Large intestine (tissue), 3 donors: ENCODE data around the gene JPH2. TPM values are rescaled to one million over a fixed set of nuclear protein-coding genes. Genes with fewer than 3 reads are reported as not detected.

Source experiments
- DNase-seq, 2 donors: peaks; one replicate each; pipeline versions ENCODE4 v3.0.0 to v3.0.0-alpha.2; 2013
- H3K27ac ChIP-seq: one replicate; pipeline ENCODE4 v1.5.1; 2013; ENCODE audit warnings: low read length
- H3K27me3 ChIP-seq: 2 replicates; pipeline ENCODE4 v1.6.1; 2013; ENCODE audit warnings: low read length; ENCODE audit not compliant: control insufficient read depth, insufficient read depth
- H3K36me3 ChIP-seq: 2 replicates; pipeline ENCODE4 v1.6.1; 2013; ENCODE audit warnings: low read length; ENCODE audit not compliant: control insufficient read depth, insufficient read depth
- H3K4me1 ChIP-seq: one replicate; pipeline ENCODE4 v1.6.1; 2013; ENCODE audit warnings: low read length; ENCODE audit not compliant: control insufficient read depth, insufficient read depth
- H3K4me3 ChIP-seq: one replicate; pipeline ENCODE4 v1.5.1; 2013; ENCODE audit warnings: low read length
- H3K9me3 ChIP-seq: one replicate; pipeline ENCODE4 v1.6.1; 2013; ENCODE audit warnings: mild to moderate bottlenecking, low read depth, low read length, moderate library complexity; ENCODE audit not compliant: control insufficient read depth
- WGBS: methylation state at CpG from one replicate; pipeline ENCODE4 v1.1.5; 2013; ENCODE audit warnings: low lambda C conversion rate; ENCODE audit not compliant: insufficient coverage; 5-methylcytosine and 5-hydroxymethylcytosine counted together
- polyA plus RNA-seq: library from polyadenylated mRNA; unstranded; fragments of 120-200 nt; gene quantifications from one replicate; pipeline ENCODE4 v1.2.1, GENCODE V29; 2013

JPH2 gene
- polyA plus RNA-seq, 1 donor: 15.6 TPM

DNA sequence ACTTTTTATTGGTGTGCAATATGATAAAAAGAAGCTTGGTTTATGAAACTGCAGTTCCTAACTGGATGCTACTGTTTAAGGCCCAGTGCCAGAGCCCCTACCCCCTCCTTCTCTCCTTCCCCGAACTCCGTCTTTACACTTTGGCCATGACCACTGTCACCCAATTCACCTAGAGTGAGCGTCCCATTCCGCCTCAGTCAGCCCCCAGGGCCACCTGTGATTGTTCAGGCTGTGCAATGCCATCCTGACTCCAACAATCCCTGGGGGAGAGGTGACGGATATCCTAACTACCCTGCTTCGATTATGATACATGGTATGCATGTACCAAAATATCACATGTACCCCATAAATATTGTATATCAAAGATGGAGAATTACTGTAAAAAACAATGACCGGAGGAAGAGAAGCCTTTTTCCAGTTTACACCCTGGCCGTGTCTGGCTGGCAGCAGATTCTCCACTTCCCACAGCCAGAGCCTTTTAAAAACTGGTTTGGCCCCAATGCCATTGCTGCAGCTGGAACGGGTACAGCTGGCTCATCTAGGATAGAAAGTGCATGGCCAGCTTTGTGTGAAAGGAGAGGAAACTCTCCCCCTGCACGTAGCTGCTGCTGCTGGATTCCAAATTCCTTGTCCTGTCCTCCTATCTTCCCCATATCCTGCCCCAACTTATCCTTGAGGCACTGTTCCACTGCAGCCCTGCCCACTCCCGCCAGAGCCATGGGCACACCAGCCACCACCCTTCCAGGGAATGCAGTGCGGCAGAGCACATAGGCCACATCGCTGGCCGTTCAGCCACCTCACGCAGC, 99.7 kb downstream of the JPH2 start:
- DNase-seq: no peak
- no peaks in the 10 kb centered on the region for H3K9me3 ChIP-seq
- no peak overlapping the region for H3K27ac ChIP-seq
- no CpG with 5 or more reads among the region's 15 CpGs for WGBS
- peaks cover 2% of the 10 kb centered on the region for H3K27me3 ChIP-seq
- H3K4me3 ChIP-seq: no peak overlapping the region
- no peaks in the 10 kb centered on the region for H3K4me1 ChIP-seq
- no peaks in the 10 kb centered on the region for H3K36me3 ChIP-seq

DNA sequence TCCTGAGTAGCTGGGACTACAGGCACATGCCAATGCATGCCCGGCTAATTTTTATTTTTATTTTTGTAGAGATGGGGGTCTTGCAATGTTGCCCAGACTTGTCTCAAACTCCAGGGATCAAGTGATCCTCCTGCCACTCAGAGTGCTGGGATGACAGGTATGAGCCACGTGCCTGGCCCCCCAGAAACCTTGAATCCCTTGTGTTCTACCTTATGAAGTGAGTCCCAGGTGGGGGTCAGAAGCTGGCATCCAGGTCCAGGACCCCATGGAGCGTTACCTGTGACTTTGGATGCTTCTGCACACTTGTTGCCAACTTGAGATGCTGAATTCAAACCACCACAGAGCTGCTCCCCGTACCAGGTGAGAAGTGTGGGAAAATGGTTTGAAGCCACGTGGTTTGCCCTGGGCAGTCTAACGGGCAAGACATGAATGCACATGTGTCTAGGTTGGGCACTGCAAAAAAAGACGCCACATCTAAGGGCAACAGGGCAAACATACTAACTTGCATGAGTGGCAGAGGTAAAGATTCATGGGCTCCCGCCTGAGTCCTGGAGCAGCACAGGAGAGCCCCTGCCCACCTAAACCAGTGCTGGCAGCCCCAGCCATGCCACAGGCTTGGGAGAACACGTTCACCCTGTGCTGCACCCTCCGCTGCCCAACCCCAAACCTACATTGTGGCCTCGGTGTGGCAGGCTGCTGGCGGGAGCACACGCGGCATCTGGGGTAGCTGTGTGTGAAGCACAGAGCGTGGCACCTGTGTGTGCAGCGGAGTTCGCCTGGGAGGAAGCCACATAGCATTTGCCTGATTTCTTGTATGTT, 101.2 kb downstream of the JPH2 start:
- 80% methylated on average over 1 of the region's 17 CpGs for WGBS
- DNase-seq: no peak
- H3K27me3 ChIP-seq: peaks cover 2% of the 10 kb centered on the region
- H3K36me3 ChIP-seq: no peaks in the 10 kb centered on the region
- H3K9me3 ChIP-seq: no peaks in the 10 kb centered on the region
- no peaks in the 10 kb centered on the region for H3K4me1 ChIP-seq
- no peak overlapping the region for H3K4me3 ChIP-seq
- H3K27ac ChIP-seq: no peak overlapping the region

DNA sequence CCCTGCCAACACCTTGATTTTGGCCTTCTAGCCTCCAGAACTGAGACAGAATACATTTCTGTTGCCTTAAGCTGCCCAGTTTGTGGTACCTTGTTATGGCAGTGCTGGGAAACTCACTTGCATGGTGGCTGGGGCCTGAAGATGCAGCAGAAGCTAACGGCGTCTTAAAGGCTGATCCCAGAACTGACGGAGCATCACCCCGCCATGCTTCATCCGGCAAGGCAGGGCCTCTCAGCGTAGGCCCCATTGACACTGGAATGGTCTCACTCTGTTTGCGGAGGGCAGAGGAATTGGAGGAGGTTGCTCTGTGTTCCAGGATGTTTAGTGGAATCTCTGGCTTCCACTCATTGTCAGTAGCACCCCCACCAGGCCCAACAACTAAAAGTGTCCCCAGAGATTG, 102.1 kb downstream of the JPH2 start:
- Histone ChIP-seq H3K27me3 (peaks cover 2% of the 10 kb centered on the region), H3K4me1 (no peaks in the 10 kb centered on the region), H3K4me3 (no peak overlapping the region), H3K36me3 (no peaks in the 10 kb centered on the region), H3K27ac (no peak overlapping the region), H3K9me3 (no peaks in the 10 kb centered on the region)
- WGBS: no CpG with 5 or more reads among the region's 7 CpGs
- DNase-seq: no peak

DNA sequence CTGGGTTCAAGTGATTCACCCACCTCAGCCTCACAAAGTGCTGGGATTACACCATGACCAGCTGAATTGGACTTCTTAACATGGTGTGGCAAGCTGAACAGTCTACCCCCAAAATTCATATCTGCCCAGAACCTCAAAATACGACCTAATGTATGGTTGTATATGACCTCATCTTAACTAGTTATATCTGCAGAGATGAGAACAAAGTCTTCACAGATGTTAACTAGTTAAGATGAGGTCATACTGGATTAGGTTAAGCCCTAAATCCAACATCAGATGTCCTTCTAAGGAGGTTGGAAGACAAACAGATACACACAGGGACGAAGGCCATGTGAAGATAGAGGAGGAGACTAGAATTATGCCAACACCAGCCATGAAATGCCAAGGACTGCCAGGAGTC, 102.5 kb downstream of the JPH2 start:
- Histone ChIP-seq H3K27me3 (peaks cover 2% of the 10 kb centered on the region), H3K27ac (no peak overlapping the region), H3K9me3 (no peaks in the 10 kb centered on the region), H3K4me1 (no peaks in the 10 kb centered on the region), H3K4me3 (no peak overlapping the region), H3K36me3 (no peaks in the 10 kb centered on the region)
- no peak for DNase-seq
- no CpG with 5 or more reads among the region's 2 CpGs for WGBS

DNA sequence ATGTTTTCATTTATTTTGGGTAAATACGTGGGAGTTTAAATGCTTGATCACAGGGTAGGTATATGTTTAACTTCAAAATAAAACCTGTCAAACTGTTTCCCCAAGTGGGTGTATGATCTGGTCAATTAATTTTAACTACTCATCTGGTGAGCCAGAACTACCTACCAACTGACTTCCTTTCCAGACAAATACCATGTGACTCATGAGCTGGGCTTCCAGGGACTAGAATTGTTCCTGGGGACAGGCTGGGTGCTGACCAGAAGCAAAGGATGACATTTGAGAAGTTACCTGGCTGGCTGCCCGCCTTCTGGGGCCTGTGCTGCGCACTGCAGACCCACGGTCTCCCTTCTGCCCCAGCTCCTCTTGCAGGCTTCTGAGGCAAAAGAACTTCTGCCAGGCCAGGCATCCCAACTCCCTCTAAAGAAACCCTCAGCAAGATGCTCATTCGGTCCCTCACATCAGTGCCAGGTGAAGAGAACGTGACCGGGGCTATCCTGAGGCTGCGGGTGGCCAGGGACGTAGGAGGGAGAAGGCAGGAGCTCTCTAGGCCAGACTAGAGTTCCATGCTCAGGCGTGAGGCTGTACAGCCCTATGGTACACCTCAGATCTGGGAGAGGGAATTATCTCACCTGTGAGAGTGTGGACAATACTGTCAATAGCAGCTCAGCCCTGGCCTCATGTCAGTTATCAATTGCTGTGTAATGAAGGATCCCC, 103.6 kb downstream of the JPH2 start:
- 71% methylated on average over 1 of the region's 10 CpGs for WGBS
- no peak overlapping the region for H3K27ac ChIP-seq
- no peak overlapping the region for H3K4me3 ChIP-seq
- peaks cover 2% of the 10 kb centered on the region for H3K27me3 ChIP-seq
- no peaks in the 10 kb centered on the region for H3K36me3 ChIP-seq
- no peaks in the 10 kb centered on the region for H3K9me3 ChIP-seq
- DNase-seq: no peak
- H3K4me1 ChIP-seq: no peaks in the 10 kb centered on the region

DNA sequence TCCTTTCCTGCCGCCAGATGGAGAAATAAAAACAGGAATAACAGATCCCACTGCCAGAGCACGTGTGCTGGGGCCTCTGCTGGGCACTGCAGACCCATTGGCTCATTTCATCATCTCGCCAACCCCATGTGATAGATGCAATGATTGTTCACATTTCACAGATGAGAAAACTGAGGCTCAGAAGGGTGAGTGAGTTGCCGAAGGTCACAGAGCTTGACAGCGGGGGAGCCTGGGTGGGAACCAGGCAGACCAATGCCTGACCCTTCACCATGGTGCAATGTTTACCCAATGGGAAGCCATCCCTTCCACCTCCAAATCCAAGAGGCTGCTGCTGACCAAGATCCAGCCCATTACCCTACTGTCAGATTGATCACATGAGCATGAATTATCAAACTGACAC, 105.1 kb downstream of the JPH2 start:
- H3K27me3 ChIP-seq: no peaks in the 10 kb centered on the region
- no CpG with 5 or more reads among the region's 5 CpGs for WGBS
- H3K4me1 ChIP-seq: no peaks in the 10 kb centered on the region
- no peak overlapping the region for H3K27ac ChIP-seq
- H3K9me3 ChIP-seq: no peaks in the 10 kb centered on the region
- H3K36me3 ChIP-seq: no peaks in the 10 kb centered on the region
- H3K4me3 ChIP-seq: no peak overlapping the region
- DNase-seq: no peak

DNA sequence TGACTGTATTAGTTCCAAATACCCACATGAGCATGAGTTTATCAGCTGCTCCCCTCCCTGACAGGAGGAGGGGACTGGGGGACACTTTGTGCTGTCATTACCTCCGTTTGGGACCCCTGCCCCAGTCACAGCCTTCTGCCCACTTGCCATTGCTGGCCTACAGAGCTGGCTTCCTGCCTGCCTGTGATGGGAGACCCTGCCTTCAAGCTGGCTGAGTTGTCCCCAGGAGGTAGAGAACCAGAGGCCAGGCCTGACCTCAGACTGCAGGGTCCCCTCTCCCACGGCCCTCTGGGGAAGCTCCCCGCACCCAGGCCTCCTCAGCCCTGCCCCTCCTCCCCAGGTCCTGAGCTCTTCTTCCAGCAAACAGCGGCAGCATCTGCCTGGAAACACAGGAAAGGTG, 105.5 kb downstream of the JPH2 start:
- no peaks in the 10 kb centered on the region for H3K36me3 ChIP-seq
- H3K4me3 ChIP-seq: no peak overlapping the region
- H3K27me3 ChIP-seq: no peaks in the 10 kb centered on the region
- no peaks in the 10 kb centered on the region for H3K9me3 ChIP-seq
- no peak for DNase-seq
- WGBS: no CpG with 5 or more reads among the region's 4 CpGs
- no peaks in the 10 kb centered on the region for H3K4me1 ChIP-seq
- H3K27ac ChIP-seq: no peak overlapping the region

DNA sequence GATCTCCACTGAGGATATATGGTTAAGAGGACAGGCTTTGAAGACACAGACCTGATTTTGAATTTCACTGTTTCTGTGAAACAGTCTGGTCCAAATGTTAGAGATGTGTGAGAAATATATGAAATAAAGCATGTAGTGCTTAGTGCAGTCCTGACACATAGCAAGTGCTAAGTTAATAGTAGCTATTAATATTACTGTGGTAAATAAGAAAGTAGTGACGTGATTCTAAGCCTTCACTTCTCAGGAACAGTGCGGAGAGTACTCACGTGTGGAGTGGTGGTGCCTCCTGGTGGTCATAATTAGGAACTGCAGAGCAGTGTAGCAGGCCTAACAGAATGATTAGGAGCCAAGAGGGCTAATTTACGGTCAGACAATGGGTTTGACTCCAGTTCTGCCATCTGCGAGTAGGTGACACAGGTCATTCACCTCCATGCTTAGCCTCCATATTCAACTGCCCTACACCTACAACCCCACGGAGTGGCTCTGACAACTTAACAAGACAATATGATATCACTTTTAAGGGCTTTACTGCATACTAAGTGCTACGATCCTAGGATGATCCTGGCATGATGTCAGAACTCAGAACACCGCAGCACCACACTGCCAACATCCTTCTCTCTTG, 106.2 kb downstream of the JPH2 start:
- no peaks in the 10 kb centered on the region for H3K27me3 ChIP-seq
- no peaks in the 10 kb centered on the region for H3K4me1 ChIP-seq
- no peaks in the 10 kb centered on the region for H3K36me3 ChIP-seq
- no CpG with 5 or more reads among the region's 8 CpGs for WGBS
- no peak overlapping the region for H3K27ac ChIP-seq
- H3K4me3 ChIP-seq: no peak overlapping the region
- DNase-seq: peak; percentile 52 to 53
- no peaks in the 10 kb centered on the region for H3K9me3 ChIP-seq

DNA sequence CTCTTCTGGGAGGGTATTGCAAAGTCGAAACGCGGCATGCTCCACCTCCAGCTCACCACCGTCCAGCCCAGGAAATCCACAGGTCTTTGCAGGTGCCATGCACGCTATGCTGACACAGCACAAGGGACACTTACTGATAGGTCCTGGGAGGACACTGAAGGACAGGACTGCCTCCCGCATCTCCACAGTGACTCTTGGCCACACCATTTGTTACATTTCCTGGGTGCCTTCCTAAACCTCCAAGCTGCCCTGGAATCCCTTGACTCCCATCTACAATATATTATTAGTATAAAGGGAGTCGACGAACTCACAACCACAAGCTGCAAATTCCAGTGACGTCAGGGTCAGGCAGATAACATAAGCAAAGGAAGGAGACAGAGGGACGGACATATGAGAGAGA, 106.9 kb downstream of the JPH2 start:
- Histone ChIP-seq H3K27ac (no peak overlapping the region), H3K9me3 (no peaks in the 10 kb centered on the region), H3K4me1 (no peaks in the 10 kb centered on the region), H3K36me3 (no peaks in the 10 kb centered on the region), H3K4me3 (no peak overlapping the region), H3K27me3 (no peaks in the 10 kb centered on the region)
- no CpG with 5 or more reads among the region's 10 CpGs for WGBS
- DNase-seq: no peak

DNA sequence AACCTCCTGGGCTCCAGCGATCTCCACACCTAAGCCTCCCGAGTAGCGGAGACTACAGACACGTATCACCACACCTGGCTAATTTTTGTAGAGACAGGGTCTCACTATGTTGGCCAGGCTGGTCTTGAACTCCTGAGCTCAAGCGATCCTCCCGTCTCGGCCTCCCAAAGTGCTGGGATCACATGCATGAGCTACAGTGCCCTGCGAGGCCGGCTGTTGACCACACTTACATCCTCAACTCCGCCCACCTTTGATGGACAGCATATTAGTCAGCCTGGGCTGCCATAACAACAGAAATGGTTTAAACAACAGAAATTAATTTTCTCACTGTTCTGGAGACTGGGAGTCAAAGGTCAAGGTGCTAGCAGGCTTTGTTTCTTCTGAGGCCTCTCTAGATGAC, 107.7 kb downstream of the JPH2 start:
- H3K4me1 ChIP-seq: no peaks in the 10 kb centered on the region
- no peak overlapping the region for H3K27ac ChIP-seq
- no peaks in the 10 kb centered on the region for H3K27me3 ChIP-seq
- H3K36me3 ChIP-seq: no peaks in the 10 kb centered on the region
- no peak for DNase-seq
- WGBS: no CpG with 5 or more reads among the region's 10 CpGs
- H3K9me3 ChIP-seq: no peaks in the 10 kb centered on the region
- no peak overlapping the region for H3K4me3 ChIP-seq
